Measurements from ENCODE around the gene SELP. TPM values are rescaled to one million over a fixed set of nuclear protein-coding genes. Genes with fewer than 3 reads are reported as not detected.

The SELP gene
- total and polyA plus RNA-seq, 2 of the 8 experiments (the other 6 are each of a cell fraction or from before 2014, with no cell fraction given), result not detected

DNA sequence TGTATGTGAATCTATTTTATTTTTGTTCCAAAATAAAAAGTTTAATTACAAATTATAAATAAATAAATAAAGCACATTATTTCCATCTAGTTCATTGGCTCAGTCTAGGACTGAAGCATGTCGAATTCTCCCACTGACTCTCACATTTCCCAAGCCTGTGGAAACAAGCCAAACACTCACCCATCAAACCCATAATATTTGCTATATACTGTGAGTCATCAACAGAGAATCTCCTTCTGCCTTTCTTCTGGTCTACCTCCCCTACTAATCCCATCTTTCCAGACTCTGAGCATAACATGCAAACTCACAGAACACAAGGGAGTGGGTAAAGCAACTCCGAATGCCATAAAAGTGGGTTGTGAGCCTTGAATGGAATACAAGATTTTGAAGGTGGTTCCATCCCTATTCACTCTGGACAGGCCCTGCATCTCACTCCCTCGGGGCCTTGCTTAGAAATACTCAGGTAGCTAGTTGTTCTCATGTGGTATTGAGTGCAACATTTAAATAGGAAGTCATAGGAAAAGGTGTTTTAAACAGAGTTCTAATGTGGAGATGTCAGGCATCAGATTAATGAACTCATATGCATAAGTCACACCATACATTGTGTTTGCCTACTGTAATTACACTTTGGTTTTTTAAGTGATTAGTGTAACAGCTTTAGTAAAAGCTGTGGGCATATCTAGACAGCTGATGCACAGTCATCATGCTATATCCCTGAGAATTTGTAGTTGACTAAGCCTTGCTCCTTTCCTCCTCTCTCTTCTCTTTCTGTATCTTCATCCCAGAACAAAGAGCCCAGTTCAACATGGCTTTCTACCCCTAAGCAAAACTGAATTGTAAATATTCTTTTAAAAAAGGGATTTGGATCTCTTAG lies 90.7 kb downstream of the SELP start:
- H3K56ac ChIP-seq (replicated peaks; ENCODE audit: insufficient read length, low read depth, low read length), result no peak overlapping the region
- no peaks in the 10 kb centered on the region for H3K27me3 ChIP-seq (replicated peaks in 1 of 4; ENCODE audit: control insufficient read depth in 3 of 4, extremely low read depth in 1 of 4, insufficient read depth in 3 of 4, low read length in 3 of 4)
- no peak overlapping the region for H3K14ac ChIP-seq (ENCODE audit: insufficient read length)
- no peak overlapping the region for H2BK15ac ChIP-seq (ENCODE audit: low read length)
- no peaks in the 10 kb centered on the region for H3K79me1 ChIP-seq (ENCODE audit: low read depth, low read length)
- no peaks in the 10 kb centered on the region for H4K20me1 ChIP-seq (replicated peaks in 1 of 2; ENCODE audit: control insufficient read depth in 1 of 2, insufficient read depth in 2 of 2, low read length in 2 of 2)
- ChIA-PET CTCF (ENCODE audit: partially characterized antibody) (interaction anchor here (1.1 kb wide), 1 partner anchor 70 kb away, joined by 3 read pairs; no protein-coding TSS in a partner anchor), POLR2A (ENCODE audit: partially characterized antibody) (no interaction called here)
- H2BK5ac ChIP-seq (ENCODE audit: low read depth, low read length), result no peak overlapping the region
- no peaks in the 10 kb centered on the region for H3K36me3 ChIP-seq (ENCODE audit: control insufficient read depth in 2 of 4, insufficient read depth in 4 of 4, low read length in 3 of 4)
- DNase-seq (ENCODE audit: low read depth in 1 of 2, low spot score in 2 of 2) (no peak), FAIRE-seq (no peak)
- no peak overlapping the region for H3K23ac ChIP-seq (ENCODE audit: insufficient read length)
- no peak overlapping the region for H2AFZ ChIP-seq (ENCODE audit: low read length)
- H3K27ac ChIP-seq (ENCODE audit: low read depth, low read length), result no peak overlapping the region
- no peak overlapping the region for H4K91ac ChIP-seq (replicated peaks; ENCODE audit: insufficient read length, low read length)
- H2BK120ac ChIP-seq (replicated peaks; ENCODE audit: low read depth, low read length), result no peak overlapping the region
- H3K18ac ChIP-seq (ENCODE audit: extremely low read depth, low read length), result no peak overlapping the region
- no peak overlapping the region for H2BK20ac ChIP-seq (ENCODE audit: low read length)
- no peak overlapping the region for H3K9ac ChIP-seq (replicated peaks in 1 of 4; ENCODE audit: extremely low read depth in 1 of 4, low read depth in 3 of 4, low read length in 3 of 4)
- H3K4me3 ChIP-seq (ENCODE audit: extremely low read depth in 1 of 4, insufficient read depth in 2 of 4, low read depth in 3 of 4, low read length in 4 of 4), result no peak overlapping the region
- 86% methylated on average over 3 of the region's 3 CpGs; no CpG with 5 or more reads in 1 of the 2 experiments for WGBS, 2 experiments (ENCODE audit: extremely low coverage in 1 of 2, insufficient coverage in 1 of 2, insufficient read length in 1 of 2, insufficient replicate concordance in 2 of 2, low coverage in 1 of 2, low lambda C conversion rate in 2 of 2, missing lambda C conversion rate in 1 of 2)
- H2AK5ac ChIP-seq (ENCODE audit: low read depth, low read length), result no peak overlapping the region
- no peak overlapping the region for H3K4ac ChIP-seq (replicated peaks; ENCODE audit: insufficient read length, low read depth, low read length)
- no peaks in the 10 kb centered on the region for H3K23me2 ChIP-seq (ENCODE audit: low read depth, low read length)
- TF ChIP-seq RBBP5 (IDR thresholded peaks at IDR 0.05; ENCODE audit: borderline replicate concordance, low read depth, low read length) (no peak), SP1 (IDR thresholded peaks at IDR 0.05; ENCODE audit: low read depth, low read length) (no peak), CBX8 (IDR thresholded peaks at IDR 0.05; ENCODE audit: borderline replicate concordance, low read depth, low read length) (no peak), MAFK (IDR thresholded peaks at IDR 0.05; ENCODE audit: low read depth, low read length) (no peak), CHD2 (IDR thresholded peaks at IDR 0.05; ENCODE audit: low read length) (no peak), SUZ12 (IDR thresholded peaks at IDR 0.05; ENCODE audit: low read length) (no peak), BACH1 (IDR thresholded peaks at IDR 0.05; ENCODE audit: low read length) (no peak), BRCA1 (IDR thresholded peaks at IDR 0.05; ENCODE audit: low read depth, low read length) (no peak), SRF (IDR thresholded peaks at IDR 0.05; ENCODE audit: low read depth, low read length) (no peak), SP4 (IDR thresholded peaks at IDR 0.05; ENCODE audit: low read length) (no peak)
- TF ChIP-seq, protein P1, sequence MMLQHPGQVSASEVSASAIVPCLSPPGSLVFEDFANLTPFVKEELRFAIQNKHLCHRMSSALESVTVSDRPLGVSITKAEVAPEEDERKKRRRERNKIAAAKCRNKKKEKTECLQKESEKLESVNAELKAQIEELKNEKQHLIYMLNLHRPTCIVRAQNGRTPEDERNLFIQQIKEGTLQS (IDR thresholded peaks at IDR 0.05; ENCODE audit: insufficient read depth, low read depth, low read length), result no peak
- no peak overlapping the region for H3K4me2 ChIP-seq (ENCODE audit: insufficient read depth in 1 of 2, low read depth in 2 of 2, low read length in 2 of 2)
- no peak overlapping the region for H4K5ac ChIP-seq (ENCODE audit: insufficient read length, low read depth, low read length)
- H3K4me1 ChIP-seq (replicated peaks in 1 of 4; ENCODE audit: control insufficient read depth in 3 of 4, insufficient read depth in 4 of 4, low read length in 3 of 4), result no peaks in the 10 kb centered on the region
- H2BK12ac ChIP-seq (ENCODE audit: low read depth, low read length), result no peak overlapping the region
- no peaks in the 10 kb centered on the region for H3K79me2 ChIP-seq (ENCODE audit: control insufficient read depth in 1 of 2, insufficient read depth in 2 of 2, low read length in 2 of 2)
- H4K8ac ChIP-seq (ENCODE audit: extremely low read depth, insufficient read depth, low read length), result no peak overlapping the region
- H3K9me3 ChIP-seq (ENCODE audit: insufficient read depth in 2 of 2, low read depth in 1 of 2, low read length in 1 of 2), result no peaks in the 10 kb centered on the region
